ENCODE data around the gene CDK5RAP2. TPM values are rescaled to one million over a fixed set of nuclear protein-coding genes. Genes with fewer than 3 reads are reported as not detected.
A peak's percentile ranks its signal among the peaks of the same experiment; 100 is the strongest.

Gene CDK5RAP2
- total and polyA plus RNA-seq, 9 of the 15 experiments (the other 6 are each of a cell fraction or from before 2014, with no cell fraction given) = 19.9 to 68.8 (median 42.2) TPM

DNA sequence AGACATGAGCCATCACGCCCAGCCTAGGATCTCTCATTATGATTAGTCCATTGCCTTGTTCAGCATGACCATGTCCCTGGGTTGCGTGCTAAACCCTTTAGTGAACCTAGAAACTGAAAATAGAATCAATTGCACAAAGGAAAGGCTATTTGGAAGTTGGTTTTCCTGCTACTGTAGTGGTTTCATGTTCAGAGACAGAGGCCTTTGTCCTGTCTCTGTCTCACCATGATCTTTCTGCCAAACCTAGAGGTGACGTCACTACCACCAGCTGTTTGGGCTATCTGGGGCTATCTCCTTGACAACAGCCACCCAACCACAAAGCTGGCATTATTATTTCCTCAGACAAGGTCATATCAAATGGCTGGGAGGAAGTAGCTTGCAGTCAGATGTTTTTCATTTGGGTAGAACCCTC is 4.0 kb upstream of the CDK5RAP2 start (continued):
- TF ChIP-seq ATF3 (IDR thresholded peaks at IDR 0.05) (peak; percentile 96), ATF3 (CRISPR knock-in tag; conservative IDR thresholded peaks at IDR 0.05) (peak; percentile 65; the same call in 1 of the 2 replicates), MLLT1 (IDR thresholded peaks at IDR 0.05) (no peak), PATZ1 (CRISPR knock-in tag; IDR thresholded peaks at IDR 0.05; ENCODE audit: borderline replicate concordance) (no peak), ELK3 (CRISPR knock-in tag; IDR thresholded peaks at IDR 0.05) (no peak), ATF1 (CRISPR knock-in tag; IDR thresholded peaks at IDR 0.05) (0 out of 2 replicates have a peak, but pooled peaks have one; percentile 25), ATF1 (tag; IDR thresholded peaks at IDR 0.05) (peak; percentile 89), ZNF584 (CRISPR knock-in tag; IDR thresholded peaks at IDR 0.05; ENCODE audit: low read depth) (no peak), ETS2 (tag; IDR thresholded peaks at IDR 0.05; ENCODE audit: borderline replicate concordance, poor library complexity, severe bottlenecking) (no peak), CBX2 (IDR thresholded peaks at IDR 0.05; ENCODE audit: insufficient read depth, low read length, poor library complexity, severe bottlenecking) (no peak), SPI1 (IDR thresholded peaks at IDR 0.05; ENCODE audit: borderline replicate concordance, low read depth, low read length) (0 out of 2 replicates have a peak, but pooled peaks have one; percentile 34), CEBPG (CRISPR knock-in tag; IDR thresholded peaks at IDR 0.05) (no peak), CEBPG (tag; conservative IDR thresholded peaks at IDR 0.05 in 1 of 2, IDR thresholded peaks at IDR 0.05 in 1 of 2) (0 out of 4 replicates have a peak, but pooled peaks of 1 of the 2 experiments have one; percentile 20), TAF1 (IDR thresholded peaks at IDR 0.05; ENCODE audit: control insufficient read depth, extremely low read depth, insufficient read depth, low read length, severe bottlenecking) (no peak)
- TF ChIP-seq, protein P1, sequence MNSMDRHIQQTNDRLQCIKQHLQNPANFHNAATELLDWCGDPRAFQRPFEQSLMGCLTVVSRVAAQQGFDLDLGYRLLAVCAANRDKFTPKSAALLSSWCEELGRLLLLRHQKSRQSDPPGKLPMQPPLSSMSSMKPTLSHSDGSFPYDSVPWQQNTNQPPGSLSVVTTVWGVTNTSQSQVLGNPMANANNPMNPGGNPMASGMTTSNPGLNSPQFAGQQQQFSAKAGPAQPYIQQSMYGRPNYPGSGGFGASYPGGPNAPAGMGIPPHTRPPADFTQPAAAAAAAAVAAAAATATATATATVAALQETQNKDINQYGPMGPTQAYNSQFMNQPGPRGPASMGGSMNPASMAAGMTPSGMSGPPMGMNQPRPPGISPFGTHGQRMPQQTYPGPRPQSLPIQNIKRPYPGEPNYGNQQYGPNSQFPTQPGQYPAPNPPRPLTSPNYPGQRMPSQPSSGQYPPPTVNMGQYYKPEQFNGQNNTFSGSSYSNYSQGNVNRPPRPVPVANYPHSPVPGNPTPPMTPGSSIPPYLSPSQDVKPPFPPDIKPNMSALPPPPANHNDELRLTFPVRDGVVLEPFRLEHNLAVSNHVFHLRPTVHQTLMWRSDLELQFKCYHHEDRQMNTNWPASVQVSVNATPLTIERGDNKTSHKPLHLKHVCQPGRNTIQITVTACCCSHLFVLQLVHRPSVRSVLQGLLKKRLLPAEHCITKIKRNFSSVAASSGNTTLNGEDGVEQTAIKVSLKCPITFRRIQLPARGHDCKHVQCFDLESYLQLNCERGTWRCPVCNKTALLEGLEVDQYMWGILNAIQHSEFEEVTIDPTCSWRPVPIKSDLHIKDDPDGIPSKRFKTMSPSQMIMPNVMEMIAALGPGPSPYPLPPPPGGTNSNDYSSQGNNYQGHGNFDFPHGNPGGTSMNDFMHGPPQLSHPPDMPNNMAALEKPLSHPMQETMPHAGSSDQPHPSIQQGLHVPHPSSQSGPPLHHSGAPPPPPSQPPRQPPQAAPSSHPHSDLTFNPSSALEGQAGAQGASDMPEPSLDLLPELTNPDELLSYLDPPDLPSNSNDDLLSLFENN (IDR thresholded peaks at IDR 0.05; ENCODE audit: low read depth in 2 of 2, low read length in 2 of 2) = no peak

Measured in K562 (cell line).